HG03354 (cell line): ENCODE results near the gene MOV10L1.
"Not testable (repeated sequence)": the region's sequence is repeated elsewhere in the genome, so short reads cannot be mapped to it uniquely, and the experiment has no call there.

ENCODE experiments used
- ATAC-seq: cut with Tn5 transposase; IDR thresholded peaks from one replicate; pipeline ENCODE4 v1.9.1; 2021; ENCODE audit warnings: mild to moderate bottlenecking; ENCODE audit not compliant: unreplicated experiment, poor library complexity, severe bottlenecking

MOV10L1 gene

DNA sequence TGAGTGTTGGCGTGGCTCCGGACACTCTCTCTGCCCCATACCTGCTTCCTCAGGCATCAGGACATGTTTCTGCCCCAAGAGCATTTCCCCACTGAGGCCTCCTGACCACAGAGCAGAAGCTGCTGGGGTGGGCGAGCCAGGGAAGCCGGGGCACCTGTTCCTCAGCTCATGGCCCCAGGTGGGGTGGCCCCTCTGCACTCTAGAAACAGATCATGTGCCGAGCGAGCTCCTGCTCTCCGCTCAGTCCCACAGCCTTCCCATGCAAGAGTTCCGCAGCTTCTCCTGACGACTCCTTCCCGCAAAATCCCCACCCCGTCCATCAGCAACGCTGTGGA lies 58.3 kb downstream of the MOV10L1 start:
- ATAC-seq = no peak

DNA sequence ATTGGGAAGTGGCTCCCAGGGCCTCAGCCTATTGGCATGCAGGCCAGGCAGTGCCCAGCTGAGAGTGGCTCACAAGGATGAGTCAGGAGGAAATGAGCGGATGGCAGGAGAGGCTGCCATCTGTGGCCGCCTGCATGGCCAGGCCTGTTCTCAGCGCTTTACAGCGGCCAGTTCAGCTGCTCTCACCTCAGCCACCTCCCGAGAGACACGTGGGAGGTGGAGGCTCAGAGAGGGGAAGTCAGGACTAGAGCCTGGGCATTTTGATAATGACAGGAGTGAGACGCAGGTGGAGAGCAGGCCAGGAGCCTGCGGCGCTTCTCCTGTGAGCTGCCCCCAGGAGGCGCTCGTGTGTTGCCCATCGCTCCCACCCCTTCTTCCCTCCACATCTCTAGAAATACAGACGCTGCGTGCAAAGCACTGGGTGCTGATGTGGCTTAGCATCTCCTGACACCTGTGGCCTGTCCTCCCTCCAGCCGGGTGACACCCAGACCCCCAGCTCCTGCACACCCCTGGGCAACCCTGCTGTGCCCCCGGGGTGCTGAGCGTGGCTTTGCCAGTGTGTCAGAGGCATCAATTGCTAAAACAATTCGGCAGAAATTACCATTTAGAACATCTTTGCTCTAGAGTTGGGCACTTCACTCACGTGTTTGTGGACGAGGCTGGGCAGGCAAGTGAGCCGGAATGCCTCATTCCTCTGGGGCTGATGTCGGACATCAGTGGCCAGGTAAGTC lies 59.4 kb downstream of the MOV10L1 start:
- no peak for ATAC-seq

DNA sequence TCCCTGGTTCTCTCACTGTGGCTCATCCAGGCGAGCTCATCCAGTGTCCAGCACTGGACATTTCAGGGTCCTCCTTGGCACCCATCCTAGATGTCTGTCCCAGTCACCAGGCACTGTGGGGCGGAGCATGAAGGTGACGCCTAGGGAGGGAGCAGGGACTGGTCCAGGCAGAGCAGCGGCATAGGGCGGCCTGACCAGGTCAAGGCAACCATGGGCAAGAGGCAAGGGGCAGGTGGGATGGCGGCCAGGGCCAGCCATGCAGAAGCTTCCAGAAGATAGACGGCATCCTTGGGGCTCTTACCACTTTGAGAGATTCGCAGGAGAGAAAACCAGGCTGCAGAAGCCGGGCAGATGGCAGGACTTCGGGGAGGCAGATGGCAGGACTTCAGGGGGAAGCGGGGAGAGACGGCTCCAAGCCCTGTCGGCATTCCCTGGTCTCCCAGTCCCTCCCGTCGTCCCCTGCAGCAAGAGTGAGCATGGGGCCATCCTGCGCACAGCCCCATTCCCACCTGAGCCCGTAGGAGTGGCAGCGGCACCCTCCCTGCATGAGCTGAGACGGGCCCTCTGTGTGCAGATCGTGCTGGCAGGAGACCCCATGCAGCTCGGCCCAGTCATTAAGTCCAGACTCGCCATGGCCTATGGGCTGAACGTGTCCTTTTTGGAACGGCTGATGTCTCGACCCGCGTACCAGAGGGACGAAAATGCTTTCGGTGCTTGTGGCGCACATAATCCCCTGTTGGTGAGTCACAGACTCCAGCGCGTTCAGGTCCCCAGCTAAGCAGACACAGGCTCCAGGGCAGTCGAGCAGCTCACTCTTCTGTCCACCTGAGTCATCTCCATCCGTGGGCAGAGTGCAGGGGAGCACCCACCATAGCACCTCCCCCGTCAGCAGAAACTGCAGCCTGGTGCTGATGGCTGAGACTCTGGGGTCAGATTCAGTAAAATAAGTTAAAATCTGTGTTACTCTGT lies 60.6 kb downstream of the MOV10L1 start:
- no peak for ATAC-seq

DNA sequence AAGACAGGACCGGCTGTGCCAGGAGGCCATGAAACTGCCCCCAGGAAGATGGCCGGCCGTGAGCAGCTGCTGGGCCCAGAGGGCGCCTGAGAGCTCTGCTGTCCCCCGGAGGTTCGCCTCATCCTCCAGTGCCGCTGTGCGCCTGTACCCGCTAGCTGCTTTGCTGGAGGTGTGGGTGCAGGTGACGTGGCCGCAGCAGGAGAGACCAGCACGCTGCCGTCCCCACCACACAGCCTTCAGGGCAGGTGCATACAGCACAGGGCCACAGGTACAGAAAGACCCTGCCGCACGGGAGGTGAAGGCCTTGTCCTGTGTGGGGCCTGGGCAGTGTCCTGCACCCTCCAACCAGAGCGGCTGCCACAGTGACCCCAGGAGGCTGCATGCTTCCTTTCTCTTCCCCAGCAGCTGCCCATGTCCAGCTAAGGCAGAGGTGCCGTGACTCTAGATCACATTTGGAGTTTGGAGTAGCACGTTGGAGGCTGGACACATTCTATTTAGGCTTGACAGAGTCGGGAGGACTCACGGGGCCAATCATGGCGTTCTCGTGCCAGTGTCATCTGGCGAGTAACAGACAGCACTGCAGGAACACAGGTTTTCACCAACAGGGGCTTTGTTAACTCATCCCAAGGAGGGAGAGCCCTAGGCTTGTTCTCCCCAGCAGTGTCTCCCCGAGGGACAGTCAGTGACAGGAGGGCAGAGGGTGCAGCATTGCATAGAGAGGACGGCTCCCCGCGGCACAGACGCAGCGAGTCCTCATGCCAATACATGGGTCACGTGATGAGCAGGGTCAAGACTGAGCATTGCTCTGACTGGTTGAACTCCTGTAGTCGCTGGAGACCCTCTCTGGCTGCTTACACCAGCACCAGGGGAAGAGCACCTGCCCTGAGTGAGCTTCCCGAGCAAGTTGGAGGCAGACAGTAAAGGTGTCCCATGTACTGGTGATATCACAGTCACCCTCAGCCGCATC lies 62.0 kb downstream of the MOV10L1 start:
- no peak for ATAC-seq

DNA sequence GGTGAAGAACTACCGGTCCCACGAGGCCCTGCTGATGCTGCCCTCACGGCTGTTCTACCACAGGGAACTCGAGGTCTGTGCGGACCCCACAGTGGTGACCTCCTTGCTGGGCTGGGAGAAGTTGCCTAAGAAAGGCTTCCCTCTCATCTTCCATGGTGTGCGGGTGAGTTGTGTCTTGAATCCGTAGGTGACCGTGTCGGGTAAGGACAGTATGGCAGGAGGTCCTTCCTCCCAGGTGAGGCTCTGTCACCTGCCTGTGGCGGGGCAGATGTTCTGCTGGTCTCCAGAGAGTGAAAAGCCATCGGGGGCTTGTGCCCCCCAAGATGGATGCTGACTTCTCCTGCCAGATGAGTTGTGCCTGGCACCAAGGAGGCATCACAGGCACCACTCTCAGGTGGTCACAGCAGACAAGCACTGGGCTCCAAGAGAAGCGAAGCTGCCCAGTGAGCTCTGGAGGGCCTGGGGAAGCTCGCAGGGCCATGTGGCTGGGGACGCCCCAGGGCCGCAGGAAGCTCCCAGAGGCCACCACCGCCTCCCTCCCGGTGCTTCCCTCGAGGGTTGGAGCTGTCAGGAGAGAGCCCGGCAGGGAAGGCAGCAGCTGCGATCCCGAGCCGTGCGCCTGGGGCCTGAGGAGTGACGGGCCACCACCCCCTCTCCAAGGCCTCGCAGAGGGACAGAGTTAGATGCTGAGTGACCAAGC lies 63.4 kb downstream of the MOV10L1 start:
- ATAC-seq = no peak

DNA sequence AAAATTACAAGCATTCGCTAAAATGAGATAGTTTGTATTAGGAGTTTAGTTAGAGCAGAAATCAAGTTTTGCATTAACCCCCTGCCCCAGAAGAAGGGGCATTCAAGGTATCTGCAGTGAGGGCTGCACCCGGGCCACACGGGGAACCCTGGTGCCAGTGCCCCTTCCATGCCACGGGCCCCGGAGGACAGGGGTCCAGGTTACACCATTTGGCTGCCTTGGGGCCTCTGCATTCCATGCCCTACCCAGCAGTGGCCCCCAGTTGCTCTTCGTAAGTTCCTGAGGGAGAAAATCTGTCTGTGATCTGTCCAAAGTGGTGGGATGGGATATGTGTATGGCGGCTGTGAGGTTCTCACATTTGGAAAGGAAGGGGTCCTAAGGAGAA lies 63.9 kb downstream of the MOV10L1 start:
- no peak for ATAC-seq

DNA sequence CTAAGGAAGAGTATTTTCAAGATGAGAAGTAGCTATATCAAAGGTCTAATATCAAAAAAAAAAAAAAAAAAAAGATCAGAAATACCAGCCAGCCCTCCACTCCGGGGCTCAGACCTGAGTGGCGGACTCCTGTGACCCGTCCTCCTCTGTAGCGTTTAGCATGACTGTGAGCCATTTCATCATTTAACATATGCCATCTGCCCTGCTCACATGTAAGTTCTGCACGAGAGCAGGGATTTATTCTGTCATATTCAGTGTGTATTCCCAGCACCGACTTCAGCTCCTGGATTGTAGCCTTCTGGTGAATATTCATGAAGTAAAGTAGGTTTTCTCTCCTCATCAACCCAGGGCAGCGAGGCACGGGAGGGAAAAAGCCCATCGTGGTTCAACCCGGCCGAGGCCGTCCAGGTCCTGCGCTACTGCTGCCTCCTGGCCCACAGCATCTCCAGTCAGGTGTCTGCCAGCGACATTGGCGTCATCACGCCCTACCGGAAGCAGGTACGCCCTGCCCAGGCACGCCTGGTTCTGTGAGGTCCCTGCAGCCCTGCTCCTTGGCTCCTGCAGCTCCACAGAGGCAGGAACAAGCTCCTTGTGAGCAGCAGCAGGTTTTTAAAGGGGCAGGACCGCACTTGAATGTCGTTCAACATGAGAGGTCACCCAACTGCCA lies 68.0 kb downstream of the MOV10L1 start:
- no peak for ATAC-seq

DNA sequence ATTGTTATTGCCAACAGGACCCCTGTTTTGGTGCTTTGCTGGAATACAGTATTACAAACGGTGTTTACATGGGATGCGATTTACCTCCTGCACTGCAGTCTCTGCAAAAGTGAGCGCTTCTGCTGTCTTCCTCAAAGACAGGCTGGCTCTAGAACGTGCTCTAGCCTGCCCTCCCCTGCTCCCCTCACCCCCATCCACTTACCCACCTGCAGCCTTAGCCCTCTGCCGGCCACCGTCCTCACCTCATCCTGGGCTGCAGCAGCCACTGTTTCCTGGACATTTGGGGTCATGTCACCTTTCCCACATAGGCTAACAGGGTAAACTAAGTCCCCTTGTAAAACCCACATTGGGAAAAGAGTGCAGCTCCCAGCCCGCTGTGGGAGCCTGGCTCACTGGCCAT lies 71.1 kb downstream of the MOV10L1 start:
- ATAC-seq = no peak

DNA sequence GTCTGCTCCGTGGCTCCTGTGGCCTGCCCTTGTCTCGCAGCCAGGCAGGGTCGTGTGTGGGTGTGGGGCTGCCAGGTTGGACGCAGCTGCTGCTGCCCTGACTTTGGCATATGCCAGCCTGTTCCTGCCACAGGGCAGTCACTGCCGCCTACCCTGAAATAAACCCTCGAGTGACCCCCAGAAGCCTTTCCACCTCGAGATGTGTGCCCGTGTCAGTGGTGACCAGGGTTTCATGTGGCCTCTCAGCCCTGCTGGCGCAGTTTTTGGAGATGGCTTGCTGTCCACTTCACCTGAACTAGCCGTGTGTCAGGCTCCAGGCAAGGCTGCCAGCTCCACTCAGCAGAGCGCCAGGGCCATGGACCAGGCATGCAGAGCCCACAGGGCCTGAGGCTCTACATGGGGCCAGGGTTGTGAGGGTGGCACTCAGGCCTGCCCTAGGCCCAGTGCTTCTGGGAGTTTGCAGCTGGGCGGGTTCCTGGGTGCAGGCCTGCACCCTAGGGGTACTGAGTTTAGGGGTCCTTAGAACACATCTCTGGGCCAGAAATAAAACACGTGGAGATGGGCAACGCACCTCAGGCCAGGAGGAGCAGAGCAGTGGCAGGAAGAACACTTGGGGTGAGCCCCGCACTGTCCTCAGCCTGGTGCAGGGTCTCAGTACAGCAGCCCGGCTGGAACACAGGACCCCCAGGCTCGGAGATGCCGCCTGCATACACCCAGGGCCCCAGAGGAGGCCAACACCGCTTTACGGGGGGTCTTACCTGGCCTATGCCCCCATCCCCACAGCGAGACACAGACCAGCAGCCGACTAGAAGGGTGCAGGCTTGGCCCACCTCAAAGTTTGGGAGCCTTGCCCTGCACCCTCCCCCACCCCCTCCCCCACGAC lies 71.9 kb downstream of the MOV10L1 start:
- ATAC-seq = no peak

DNA sequence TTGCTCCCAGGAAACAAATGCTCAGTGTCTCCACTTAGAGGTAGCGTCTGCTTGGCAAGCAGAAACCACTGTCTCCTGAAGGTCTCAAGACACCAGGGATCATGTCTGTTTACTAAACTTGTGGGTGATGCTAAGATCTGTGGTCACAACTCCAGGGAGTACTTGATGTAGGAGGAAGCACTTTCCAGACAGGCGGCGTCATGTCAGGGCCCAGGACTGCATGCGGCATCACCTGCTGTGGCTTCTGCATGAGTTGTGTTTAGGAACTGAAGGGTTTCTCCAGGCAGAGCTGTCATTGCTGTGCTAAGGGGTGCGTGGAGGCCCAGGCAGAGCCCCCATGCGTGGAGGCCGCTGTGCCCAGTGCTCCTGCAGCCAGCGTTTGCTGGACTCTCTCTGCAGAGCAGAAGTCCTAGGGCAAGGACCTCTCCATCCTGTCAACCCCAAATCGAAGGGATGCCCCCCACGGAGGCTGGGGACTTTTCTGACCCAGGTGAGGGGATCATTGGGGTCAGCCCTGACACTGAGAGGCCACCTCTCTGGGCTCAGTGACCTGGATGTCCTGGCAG lies 72.7 kb downstream of the MOV10L1 start:
- no peak for ATAC-seq

DNA sequence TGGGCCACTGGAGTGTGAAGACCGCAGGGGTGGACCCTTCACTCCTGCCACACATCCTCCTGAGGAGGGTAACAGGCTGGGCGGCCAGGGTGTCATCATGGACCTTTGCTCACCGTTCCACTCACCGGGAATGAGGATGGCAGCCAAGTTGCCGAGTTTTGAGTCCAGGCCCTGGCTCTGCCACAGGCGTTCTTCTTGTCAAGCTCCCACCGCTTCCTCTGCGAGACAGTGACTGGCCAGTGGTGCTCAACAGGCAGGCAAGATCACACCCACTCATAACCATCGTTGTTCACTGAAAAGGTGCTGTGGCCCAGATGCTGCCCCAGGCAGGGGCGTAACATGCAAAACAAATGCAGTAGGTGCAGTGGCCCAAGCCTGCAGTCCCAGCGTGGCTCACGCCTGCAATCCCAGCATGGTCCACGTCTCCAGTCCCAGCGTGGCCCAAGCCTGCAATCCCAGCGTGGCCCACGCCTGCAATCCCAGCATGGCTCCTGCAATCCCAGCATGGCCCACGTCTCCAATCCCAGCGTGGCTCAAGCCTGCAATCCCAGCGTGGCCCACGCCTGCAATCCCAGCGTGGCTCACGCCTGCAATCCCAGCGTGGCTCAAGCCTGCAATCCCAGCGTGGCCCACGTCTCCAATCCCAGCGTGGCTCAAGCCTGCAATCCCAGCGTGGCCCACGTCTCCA lies 75.8 kb downstream of the MOV10L1 start:
- no peak for ATAC-seq

DNA sequence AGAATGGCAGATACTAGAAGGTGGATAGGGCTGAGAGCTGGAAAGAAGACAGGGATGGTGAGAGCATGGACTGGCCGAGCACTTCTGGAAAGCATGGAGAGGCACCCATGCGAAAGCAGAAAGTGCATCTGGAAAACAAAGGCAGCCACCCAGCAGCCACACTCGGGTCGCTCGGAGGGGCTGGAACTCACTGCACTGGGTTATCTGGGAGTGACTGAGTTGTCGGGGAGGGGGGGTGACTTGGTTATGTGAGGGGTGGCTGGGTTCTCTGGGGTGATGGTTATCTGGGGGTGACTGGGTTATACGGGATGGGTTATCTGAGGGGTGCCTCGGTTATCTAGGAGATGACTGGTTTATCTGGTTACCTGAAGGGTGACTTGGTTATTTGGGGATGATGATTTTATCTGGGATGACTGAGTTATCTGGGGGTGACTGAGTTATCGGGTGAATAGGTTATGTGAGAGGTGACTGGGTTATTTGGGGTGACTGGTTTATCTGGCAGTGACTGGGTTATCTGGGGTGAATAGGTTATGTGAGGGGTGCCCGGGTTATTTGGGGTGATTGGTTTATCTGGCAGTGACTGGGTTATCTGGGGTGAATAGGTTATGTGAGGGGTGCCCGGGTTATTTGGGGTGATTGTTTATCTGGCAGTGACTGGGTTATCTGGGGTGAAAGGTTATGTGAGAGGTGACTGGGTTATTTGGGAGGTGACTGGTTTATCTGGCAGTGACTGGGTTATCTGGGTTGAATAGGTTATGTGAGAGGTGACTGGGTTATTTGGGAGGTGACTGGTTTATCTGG lies 78.1 kb downstream of the MOV10L1 start:
- no peak for ATAC-seq

DNA sequence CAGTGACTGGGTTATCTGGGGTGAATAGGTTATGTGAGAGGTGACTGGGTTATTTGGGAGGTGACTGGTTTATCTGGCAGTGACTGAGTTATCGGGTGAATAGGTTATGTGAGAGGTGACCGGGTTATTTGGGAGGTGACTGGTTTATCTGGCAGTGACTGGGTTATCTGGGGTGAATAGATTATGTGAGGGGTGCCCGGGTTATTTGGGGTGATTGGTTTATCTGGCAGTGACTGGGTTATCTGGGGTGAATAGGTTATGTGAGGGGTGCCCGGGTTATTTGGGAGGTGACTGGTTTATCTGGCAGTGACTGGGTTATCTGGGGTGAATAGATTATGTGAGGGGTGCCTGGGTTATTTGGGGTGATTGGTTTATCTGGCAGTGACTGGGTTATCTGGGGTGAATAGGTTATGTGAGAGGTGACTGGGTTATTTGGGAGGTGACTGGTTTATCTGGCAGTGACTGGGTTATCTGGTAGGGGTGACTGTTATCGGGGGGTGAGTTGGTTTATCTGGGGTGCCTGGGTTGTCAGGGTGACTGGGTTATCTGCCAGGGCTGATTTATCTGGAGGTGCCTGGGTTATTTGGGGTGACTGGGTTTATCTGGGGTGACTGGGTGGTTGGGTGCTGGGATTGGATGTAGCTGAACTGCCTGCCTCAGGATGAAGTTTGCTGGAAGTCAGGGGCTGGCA lies 78.8 kb downstream of the MOV10L1 start:
- ATAC-seq = not testable (repeated sequence)

DNA sequence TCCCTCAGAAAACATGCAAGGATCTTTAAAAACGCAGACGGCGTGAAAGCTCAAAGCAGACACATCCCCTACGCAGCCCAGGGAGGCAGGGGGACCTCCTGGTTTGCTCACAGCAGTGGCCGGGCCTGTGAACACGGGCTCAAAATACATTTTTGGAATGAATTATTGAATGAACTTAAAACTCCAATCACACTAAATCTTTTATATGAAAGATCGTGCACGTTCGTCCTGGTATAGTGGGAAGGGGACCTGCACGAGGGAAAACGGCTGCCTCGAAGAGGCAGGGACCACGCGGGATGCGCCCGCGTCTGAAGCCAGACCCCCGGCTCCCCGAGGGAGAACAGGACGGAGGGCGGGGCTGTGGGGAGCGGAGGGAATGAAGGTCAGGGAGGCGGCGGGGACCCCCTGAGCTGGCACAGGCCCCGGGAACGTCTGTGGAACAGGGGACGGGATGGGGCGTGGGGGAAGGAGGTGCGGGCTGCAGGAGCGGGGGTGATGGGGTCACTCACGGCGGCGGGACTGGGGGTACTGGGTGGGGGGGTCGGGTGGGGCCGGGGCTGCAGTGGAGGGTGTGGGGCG lies 79.5 kb downstream of the MOV10L1 start:
- ATAC-seq = no peak

DNA sequence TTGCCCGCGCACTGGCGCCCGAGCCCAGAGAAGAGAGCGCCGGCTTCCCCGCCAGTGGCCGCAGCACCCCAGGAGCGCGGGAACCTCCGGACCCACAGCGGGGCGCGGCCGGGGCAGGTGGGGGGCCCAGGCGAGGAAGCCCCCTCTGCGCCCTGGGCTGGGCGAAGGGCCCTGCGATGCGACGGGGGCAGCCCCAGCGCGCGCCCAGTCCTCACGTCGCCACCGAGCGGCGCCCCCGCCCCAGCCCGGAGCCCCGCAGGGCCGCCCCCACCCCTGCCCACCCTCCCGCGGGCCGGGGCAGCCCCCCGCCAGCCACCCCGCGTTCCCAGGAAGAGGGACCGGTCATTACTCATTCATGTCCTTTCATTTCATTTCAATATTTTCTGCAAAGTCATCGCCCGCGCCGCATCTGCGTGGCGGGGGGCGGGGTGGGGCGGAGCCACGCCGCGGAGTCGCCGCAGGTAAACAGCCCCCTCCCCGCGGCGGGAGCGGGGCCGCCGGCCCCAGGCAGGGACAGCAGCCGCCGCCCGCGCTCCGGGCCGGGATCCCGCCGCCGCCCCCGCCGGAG lies 80.1 kb downstream of the MOV10L1 start:
- ATAC-seq = no peak
